Germinal center (tissue), 1 donor: Measurements from ENCODE around the gene NUP50.

Source experiments
- DNase-seq: peaks from one replicate; pipeline ENCODE4 v3.0.0; 2012; ENCODE audit warnings: mixed read lengths, low spot score

NUP50 gene, protein sequence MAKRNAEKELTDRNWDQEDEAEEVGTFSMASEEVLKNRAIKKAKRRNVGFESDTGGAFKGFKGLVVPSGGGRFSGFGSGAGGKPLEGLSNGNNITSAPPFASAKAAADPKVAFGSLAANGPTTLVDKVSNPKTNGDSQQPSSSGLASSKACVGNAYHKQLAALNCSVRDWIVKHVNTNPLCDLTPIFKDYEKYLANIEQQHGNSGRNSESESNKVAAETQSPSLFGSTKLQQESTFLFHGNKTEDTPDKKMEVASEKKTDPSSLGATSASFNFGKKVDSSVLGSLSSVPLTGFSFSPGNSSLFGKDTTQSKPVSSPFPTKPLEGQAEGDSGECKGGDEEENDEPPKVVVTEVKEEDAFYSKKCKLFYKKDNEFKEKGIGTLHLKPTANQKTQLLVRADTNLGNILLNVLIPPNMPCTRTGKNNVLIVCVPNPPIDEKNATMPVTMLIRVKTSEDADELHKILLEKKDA

DNA sequence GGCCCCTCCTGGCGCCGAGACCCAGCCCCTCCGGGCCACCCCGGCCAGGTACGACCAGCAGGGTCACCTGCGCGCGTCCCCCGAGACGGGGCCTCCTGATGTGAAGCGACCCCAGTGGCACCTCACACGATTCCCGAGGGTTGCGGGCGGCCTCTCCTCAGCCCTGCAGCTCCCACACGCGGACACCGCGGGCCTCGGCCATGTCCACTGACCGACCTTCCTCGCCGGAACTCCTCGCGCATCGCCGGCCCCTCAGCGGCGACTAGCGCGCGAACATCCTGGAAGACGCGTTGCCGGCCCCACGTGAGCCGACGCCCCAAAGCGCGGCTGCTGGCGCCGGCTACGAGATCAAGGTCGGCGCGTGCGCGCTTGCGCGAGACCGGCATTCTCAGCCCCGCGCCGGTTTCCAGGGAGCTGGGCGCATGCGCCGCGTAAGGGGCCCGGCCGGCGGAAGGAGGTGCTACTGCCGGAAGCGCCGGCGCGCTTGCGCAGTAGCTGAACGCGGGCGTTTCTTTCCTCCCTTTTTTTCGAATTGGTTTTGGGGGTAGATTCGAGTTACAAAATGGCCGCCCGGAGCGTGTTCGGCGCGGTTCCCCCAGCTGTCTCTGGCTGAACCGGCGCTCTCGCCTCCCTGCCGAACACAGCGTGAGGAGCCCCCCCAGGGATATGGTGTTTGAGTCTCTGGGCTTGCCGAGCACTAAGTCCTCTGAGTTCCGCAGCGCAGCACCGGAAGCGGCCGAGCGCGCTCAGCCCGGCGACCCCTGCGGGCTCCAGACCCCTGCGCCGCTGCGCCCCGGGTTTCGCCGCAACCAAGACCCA is at the start of gene NUP50:
TSS of gene NUP50 (plus strand) at position 475 of the 819 bp plus-strand sequence. CDS start 4,253 bp downstream, outside the sequence.
- DNase-seq, result peak; percentile 100

DNA sequence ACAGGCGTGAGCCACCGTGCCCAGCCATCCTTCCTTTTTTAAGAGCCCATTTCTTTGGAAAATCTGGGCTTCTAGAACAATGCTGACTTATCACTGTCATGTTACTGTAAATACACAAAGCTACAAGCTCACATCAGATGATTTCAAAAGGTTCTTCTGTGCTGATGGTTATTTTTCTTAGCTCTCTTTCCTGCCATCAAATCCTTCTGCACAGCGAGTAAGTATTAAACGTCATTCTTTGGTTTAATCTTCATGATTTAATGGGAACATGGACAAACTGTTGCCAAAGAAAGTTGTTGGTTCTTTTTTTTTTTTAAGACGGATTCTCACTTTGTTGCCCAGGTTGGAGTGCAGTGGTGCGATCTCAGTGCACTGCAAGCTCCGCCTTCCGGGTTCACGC is 43.3 kb upstream of the NUP50 start:
- no peak for DNase-seq

DNA sequence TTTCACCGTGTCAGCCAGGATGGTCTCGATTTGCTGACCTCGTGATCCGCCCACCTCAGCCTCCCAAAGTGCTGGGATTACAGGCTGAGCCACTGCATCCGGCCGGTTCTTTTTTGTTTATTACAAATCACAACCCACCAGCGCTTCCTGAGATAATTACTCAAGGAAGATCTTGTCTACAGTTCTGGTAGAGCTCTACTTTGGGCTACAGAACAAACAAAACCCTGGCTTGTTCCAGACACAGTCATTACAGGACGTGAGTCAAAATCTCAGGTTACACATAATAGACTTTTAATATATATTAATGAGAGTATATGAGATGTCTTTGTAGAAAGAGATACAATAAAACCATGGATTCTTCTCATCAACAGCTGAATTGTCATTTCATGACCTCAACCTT is 42.8 kb upstream of the NUP50 start:
- no peak for DNase-seq

DNA sequence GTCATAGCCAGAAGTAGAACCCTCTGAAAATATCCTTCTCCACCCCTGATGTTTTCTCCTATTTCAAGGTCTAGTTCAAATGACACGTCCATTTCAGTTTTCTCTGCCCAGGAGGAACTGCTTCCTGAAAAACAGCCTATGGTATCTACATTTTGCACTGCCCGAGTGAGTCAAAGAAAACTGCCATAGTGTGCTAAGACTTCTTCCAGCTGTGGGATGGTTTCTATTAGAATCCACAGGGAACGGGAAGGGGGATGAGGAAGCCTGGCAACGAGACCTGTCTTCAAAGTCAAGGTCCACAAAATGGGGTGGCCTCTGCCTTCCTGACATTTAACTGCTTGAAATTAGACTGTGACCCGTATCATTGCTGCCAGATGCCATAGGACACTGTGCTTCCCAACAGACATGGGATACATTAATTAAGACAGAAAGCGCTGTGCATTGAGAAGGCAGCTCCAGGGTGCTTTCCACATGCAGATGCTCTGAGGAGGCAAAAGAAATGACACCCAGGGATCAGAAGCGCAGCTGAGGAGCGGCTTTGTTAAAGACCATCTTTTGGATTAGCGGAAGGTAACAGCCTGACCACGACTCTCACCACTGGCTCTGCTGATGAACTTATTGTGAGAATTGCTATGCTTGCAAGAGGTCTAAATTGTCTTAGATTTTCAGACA is 39.4 kb upstream of the NUP50 start:
- no peak for DNase-seq

DNA sequence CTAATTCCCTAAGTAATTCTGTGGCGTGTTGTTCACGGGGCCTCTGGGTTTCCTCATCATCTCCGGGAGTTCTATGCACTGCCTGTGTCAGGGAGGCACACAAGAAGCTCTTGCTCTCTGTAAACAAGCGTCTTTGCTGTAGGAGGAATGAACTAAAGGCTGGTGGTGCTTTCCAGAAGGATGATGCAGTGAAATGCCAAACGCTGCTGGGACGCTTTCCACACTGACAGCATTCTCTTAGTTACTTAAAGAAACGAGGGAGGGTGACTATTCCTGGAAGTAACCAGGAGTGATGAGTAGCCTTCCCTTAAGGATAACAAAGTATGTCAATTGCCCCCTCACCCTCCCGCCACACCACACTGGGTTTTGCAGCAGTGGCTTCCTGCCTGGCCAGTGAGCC is 38.5 kb upstream of the NUP50 start:
- no peak for DNase-seq

DNA sequence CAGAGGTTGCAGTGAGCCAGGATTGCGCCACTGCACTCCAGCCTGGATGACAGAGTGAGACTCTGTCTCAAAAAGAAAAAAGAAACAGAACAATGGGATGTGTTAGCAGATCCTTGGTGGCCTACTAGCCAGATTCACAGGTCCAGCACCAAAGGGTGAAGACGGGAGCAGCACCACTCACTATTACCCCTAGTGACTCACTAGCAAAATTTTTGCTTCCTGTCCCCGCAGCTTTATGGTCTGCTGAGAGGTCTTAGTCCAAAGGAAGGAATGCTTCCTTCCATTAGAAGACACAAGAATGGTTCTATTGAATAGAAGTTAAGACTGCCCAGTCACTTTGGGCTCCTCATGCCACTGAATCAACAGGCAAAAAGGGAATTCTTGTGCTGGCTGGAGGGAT is 35.9 kb upstream of the NUP50 start:
- no peak for DNase-seq

DNA sequence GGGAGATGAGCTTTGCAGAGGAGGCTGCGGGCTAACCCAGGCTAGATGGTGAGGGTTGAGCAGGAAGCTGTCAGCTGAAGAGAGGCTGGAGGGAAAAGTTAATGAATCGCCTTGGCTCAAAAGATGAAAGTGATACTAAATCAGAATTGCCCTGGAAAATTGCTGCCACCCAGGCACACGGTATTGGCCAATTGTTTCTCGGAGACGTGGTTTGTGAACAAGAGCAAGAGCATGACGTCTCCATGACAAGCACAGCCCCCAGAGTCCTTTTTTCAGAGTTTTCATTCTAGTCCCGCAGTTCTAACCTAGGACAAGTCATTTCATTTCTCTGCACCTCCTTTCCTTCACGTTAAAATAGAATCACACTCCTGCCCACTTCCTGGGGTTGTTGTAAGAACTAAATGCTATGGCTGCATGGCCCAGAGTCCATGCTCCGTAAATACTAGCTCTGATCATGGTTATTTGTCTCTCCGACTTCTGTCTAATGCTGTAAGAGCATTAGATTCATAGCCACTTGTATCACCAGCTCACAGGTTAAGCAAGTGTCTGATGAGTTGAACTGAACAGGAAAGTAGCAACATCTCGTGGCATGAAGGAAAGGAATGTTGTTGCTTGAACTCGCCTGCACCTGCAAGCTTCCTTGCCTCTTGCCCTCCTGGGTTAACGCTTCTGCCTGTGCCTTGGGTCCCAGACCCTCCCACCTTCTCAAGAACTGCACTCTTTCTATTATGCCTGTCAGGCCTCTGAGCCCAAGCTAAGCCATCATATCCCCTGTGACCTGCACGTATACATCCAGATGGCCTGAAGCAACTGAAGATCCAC is 33.8 kb upstream of the NUP50 start:
- DNase-seq, result no peak

DNA sequence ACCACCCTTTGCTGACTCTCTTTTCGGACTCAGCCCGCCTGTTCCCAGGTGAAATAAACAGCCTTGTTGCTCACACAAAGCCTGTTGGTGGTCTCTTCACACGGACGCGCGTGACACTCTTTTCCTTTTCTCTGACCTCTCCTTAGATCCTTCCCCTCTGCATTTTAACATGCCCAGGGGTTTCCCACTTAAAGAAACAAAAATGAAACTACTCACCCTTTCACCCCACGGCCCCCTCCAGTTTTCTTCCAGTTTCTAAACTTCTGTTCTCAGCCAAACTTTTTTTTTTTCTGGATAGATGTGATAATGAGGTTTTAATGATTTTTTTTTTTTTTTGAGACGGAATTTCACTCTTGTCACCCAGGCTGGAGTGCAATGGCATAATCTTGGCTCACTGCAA is 32.8 kb upstream of the NUP50 start:
- no peak for DNase-seq

DNA sequence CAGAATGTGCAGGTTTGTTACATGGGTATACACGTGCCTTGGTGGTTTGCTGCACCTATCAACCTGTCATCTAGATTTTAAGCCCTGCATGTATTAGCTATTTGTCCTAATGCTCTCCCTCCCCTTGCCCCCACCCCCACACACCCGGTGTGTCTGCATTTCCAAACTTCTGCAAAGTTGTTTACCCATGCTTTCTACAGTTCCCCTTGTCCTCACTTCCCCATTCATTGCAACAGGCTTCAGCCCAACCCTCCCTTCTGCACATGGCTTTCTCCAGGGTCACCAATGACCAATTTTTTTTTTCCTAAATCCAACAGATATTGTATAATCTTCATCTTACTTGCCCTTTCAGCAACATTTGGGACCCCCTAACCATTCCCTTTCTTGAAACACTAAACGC is 32.0 kb upstream of the NUP50 start:
- DNase-seq, result no peak

DNA sequence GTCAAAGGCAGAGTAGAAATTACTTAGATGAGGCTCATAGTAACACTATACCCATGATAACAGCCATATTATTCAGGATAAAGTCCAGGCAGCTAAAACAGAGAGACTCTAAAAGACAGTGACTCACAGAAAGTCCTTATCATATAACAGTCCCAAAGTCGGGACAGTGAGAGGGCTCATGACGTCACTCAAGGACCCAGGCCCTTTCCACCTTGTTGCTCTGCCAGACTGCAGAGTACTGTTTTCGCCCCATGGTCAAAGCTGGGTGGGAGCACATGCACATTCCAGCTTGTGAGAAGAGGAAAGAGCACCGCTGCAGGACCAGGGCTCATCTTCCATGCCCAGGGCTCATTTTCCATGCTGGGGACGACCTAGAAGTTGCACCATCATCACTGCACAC is 29.4 kb upstream of the NUP50 start:
- DNase-seq, result no peak

DNA sequence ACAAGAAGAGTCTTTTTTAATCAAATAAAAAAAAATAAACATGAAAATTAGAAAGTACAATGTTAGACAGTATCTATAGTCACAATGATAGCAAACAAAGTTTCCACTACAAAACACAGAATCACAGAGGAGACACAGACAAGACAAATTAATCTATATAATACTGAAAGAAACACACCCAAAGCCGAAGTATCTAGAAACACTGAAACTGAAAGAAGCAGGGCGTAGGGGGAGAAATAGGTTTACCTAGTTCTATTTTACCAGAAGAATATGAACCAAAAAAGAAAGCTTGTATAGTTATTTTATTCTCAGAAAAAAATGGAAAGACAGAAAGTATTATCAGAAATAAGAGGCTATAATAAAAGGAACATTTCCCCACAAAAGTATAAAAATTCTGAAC is 27.1 kb upstream of the NUP50 start:
- no peak for DNase-seq

DNA sequence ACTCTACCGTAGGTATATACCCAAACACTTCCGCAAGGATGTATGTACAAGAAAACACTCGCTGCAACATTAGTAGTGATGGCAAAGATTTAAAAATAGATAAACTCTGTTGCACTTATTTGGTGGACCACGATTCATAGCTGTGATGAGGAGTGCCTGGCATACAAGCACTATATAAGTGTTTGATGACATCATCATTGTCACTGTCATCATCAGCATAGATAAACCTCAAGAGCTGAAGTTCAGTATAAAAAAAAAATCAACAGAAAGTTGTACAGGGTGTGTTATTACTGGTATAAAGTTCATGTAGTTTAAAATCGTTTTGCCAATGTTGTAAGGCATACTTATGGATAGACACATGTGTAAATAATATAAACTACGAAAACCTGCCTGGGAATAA is 24.0 kb upstream of the NUP50 start:
- DNase-seq, result no peak

DNA sequence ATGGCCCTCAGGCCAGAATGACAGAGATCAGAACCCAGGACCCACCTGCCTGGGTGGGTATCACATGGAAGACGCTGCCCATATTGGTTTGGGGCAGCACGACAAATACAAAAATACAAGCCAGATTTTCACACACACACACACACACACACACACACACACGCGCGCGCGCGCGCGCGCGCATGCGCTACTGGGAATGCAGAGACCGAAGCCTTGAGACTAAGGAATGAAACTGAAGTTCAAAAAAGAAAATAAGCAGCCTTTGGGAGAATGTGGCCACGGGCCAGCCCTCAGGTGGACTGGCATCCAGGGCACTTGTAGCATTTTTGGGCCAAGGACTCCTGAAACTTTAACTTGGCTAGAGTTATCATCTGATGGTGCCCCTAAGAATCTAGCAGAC is 21.3 kb upstream of the NUP50 start:
- no peak for DNase-seq

DNA sequence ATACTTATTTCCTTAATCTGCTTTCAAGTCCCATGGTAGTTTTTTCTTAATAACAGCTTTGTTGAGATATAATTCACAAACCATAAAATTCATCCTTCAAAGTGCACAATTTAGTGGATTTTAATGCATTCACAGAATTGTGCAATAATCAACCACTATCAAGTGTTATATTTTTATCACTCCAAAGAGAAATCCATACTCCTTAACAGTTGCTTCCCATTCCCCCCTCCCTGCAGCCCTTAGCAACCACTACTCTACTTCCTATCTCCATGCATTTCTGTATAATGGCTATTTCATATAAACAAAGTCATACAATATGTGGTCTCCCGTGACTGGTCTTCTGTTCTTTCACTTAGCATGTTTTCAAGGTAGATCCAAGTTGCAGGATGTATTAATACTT is 18.8 kb upstream of the NUP50 start:
- no peak for DNase-seq

DNA sequence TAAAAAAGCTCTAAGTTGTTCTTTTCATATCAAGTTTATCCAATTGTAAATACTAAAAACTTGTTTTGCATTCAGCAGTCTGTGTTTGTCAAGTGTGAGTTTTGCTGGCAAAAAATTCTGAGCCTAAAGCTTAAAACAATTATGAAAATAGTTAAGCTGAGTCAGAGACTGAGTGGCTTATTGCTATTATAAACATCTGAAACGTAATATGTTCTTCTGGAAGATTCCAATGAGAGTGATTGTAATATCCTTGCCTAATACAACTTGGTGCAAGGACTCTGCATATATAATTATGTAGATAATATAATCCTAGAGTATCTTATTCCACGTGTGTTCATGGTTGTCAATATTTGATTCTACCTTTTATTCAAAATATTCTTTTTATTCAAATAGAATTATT is 14.1 kb upstream of the NUP50 start:
- no peak for DNase-seq

DNA sequence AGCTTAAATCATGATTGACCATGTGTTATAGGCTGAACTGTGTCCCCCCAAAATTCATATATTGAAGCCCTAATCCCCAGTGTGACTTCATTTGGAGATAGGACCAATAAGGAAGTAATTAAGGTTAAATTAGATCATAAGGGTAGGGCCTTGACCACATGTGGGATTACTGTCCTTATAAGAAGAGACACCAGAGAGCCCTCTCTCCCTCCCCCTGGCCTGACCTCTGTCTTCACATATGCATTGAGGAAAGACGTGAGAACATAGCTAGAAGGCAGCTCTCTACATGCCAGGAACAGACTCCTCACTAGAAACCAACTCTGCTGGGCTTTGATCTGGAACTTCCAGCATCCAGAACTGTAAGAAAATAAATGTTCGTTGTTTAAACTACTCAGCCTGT is 13.6 kb upstream of the NUP50 start:
- no peak for DNase-seq

DNA sequence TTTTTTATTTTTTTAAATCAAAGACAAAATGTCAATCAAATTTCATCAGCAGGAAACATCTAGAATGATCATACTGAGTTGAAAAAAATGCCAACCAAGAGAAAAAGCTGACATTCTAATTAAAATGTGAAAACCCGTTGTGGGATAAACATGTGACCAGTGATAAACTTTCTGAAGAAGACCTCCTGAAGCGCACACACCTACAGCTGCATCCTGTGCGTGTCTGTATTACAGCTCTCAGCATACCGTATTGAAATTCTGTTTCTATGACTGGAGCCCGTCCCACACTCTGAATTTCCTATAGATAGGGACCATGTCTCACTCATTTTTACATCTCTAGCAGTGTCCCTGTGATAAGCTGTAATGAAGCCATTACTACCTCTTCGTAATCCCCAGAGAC is 12.2 kb upstream of the NUP50 start:
- DNase-seq, result no peak

DNA sequence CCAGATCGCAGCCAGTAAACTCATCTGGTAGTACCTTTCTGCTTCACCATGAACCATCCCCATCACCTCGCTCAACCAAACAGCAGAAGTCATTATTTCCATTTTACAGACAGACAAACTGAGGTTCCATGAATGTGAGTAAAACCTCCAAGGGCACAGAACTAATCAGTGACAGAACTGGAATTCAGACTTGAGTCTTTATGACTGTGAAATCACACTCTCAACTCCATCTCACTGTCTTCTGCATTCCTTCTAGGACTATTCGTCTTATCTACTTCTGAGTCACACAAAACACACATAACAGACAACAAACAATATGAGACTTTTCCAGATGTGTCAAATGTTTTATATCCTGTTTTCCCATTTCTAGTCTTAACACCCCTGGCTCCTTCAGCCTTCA is 9.3 kb upstream of the NUP50 start:
- no peak for DNase-seq

DNA sequence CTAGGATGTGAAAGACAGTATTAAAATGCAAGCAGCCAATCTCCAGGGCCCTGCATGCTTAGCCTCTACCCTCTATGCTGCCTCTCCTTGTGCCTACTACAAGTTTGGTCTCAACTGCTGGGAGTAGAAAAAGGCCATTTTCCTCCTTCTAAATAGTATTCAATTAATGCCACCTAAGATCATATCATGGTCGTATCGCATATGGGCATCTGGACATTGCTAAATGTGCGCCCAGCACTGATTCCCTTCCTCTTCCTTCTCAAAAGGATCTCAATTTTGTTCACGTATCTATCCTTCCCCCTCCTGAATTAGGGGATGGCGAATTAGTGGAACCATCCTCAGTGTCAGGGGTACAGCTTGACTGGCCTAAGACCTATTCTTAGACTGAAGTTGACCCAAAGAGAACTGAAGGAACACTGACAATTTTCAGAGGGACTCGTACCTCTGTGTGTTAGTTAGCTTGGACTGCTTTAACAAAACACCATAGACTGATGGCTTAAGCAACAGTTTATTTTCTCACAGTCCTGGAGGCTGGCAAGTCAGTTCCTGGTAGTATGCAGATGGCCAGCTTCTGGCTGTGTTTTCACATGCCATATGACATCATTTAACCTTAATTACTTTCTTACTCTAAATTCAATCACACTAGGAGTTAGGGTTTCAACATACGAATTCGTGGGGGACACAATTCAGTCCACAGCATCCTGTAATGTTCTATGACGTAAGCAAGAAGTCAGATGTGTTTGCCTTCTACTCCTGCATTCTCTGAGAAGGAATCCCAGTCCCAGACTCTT is 8.5 kb upstream of the NUP50 start:
- DNase-seq, result no peak

DNA sequence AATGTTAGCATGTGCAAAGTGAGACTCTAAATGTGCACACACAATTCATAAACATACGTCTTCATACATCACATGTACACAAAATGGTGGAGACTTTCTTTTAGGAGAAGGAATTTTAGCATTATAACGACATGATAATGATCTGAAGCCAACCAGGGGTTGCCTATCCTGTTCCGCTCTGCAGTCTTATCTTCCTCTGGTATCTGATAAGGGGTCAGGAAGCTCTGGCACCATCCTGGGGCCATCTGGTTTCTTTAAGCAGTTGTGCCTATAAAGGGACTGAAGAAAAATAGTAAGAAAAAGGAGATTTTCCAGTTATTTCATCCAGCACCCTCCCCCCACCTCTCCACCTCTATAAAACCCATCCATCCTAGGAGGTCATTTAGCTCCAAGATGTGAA is 5.8 kb upstream of the NUP50 start:
- DNase-seq, result no peak
